H9 (cell line): ENCODE results near the gene CWC15. TPM values are rescaled to one million over a fixed set of nuclear protein-coding genes. Genes with fewer than 3 reads are reported as not detected.

ENCODE experiments used
- DNase-seq: peaks from one replicate; pipeline ENCODE4 v3.0.0-alpha.2; 2017
- H2AFZ ChIP-seq: one replicate; pipeline ENCODE4 v1.6.1; 2013; ENCODE audit warnings: mild to moderate bottlenecking, low read length, control low read depth, moderate library complexity
- H2AK5ac ChIP-seq: 2 replicates; pipeline ENCODE4 v1.6.1; 2013; ENCODE audit warnings: low read length, control low read depth, mixed read lengths; ENCODE audit not compliant: insufficient read length
- H2BK120ac ChIP-seq: one replicate; pipeline ENCODE4 v1.6.1; 2013; ENCODE audit warnings: low read depth, mild to moderate bottlenecking, low read length, control low read depth, inconsistent platforms; ENCODE audit not compliant: poor library complexity, severe bottlenecking
- H2BK12ac ChIP-seq: 2 replicates; pipeline ENCODE4 v1.6.1; 2013; ENCODE audit warnings: low read length, control low read depth, mixed read lengths, low read depth; ENCODE audit not compliant: insufficient read length
- H2BK15ac ChIP-seq: 2 replicates; pipeline ENCODE4 v1.6.1; 2013; ENCODE audit warnings: low read depth, low read length, control low read depth
- H2BK20ac ChIP-seq: one replicate; pipeline ENCODE4 v1.6.1; 2013; ENCODE audit warnings: low read depth, mild to moderate bottlenecking, low read length, control low read depth, inconsistent platforms; ENCODE audit not compliant: poor library complexity, severe bottlenecking
- H2BK5ac ChIP-seq: 2 replicates; pipeline ENCODE4 v1.6.1; 2013; ENCODE audit warnings: low read length, control low read depth, mixed read lengths; ENCODE audit not compliant: insufficient read length
- H3K14ac ChIP-seq: 2 replicates; pipeline ENCODE4 v1.6.1; 2013; ENCODE audit warnings: low read length, control low read depth; ENCODE audit not compliant: insufficient read depth
- H3K18ac ChIP-seq: 2 replicates; pipeline ENCODE4 v1.6.1; 2013; ENCODE audit warnings: low read depth, mild to moderate bottlenecking, mixed read lengths, low read length, control low read depth; ENCODE audit not compliant: insufficient read length
- H3K23ac ChIP-seq: 2 replicates; pipeline ENCODE4 v1.6.1; 2013; ENCODE audit warnings: low read length, control low read depth, mixed read lengths, low read depth; ENCODE audit not compliant: insufficient read length
- H3K23me2 ChIP-seq: 2 replicates; pipeline ENCODE4 v1.6.1; 2013; ENCODE audit warnings: low read depth, mild to moderate bottlenecking, mixed read lengths, low read length, control low read depth; ENCODE audit not compliant: insufficient read length, poor library complexity, severe bottlenecking
- H3K27ac ChIP-seq: 2 replicates; pipeline ENCODE4 v1.5.1; 2013; ENCODE audit warnings: low read length, control low read depth, mixed read lengths, low read depth; ENCODE audit not compliant: insufficient read length
- H3K27me3 ChIP-seq: 2 replicates; pipeline ENCODE4 v1.6.1; 2013; ENCODE audit warnings: low read length, control low read depth, inconsistent platforms; ENCODE audit not compliant: insufficient read depth
- H3K4ac ChIP-seq: 2 replicates; pipeline ENCODE4 v1.6.1; 2013; ENCODE audit warnings: low read depth, mild to moderate bottlenecking, control low read depth, inconsistent platforms, low read length, moderate library complexity
- H3K4me1 ChIP-seq: 2 replicates; pipeline ENCODE4 v1.6.1; 2013; ENCODE audit warnings: low read length, control low read depth, inconsistent platforms; ENCODE audit not compliant: insufficient read depth
- H3K4me2 ChIP-seq: 2 replicates; pipeline ENCODE4 v1.6.1; 2013; ENCODE audit warnings: low read length, control low read depth, mixed read lengths; ENCODE audit not compliant: insufficient read length, insufficient read depth
- H3K56ac ChIP-seq: 2 replicates; pipeline ENCODE4 v1.6.1; 2013; ENCODE audit warnings: low read depth, mild to moderate bottlenecking, mixed read lengths, low read length, control low read depth; ENCODE audit not compliant: insufficient read length
- H3K79me1 ChIP-seq: 2 replicates; pipeline ENCODE4 v1.6.1; 2013; ENCODE audit warnings: low read depth, mild to moderate bottlenecking, moderate library complexity, low read length, control low read depth, inconsistent platforms; ENCODE audit not compliant: insufficient read depth, poor library complexity, severe bottlenecking
- H3K79me2 ChIP-seq: 2 replicates; pipeline ENCODE4 v1.6.1; 2013; ENCODE audit warnings: low read length, control low read depth, inconsistent platforms; ENCODE audit not compliant: insufficient read depth
- H3K9ac ChIP-seq: 2 replicates; pipeline ENCODE4 v1.6.1; 2013; ENCODE audit warnings: low read length, control low read depth, mixed read lengths; ENCODE audit not compliant: insufficient read length; ENCODE audit errors: extremely low read depth
- H3K9me3 ChIP-seq: one replicate; pipeline ENCODE4 v1.6.1; 2013; ENCODE audit warnings: low read depth, low read length, inconsistent platforms; ENCODE audit not compliant: control insufficient read depth
- H3T11ph ChIP-seq: one replicate; pipeline ENCODE4 v1.6.1; 2013; ENCODE audit warnings: mild to moderate bottlenecking, low read length, control low read depth, inconsistent platforms
- H4K20me1 ChIP-seq: one replicate; pipeline ENCODE4 v1.6.1; 2013; ENCODE audit not compliant: control insufficient read depth, insufficient read length, insufficient read depth
- H4K5ac ChIP-seq: 2 replicates; pipeline ENCODE4 v1.6.1; 2013; ENCODE audit warnings: low read depth, mild to moderate bottlenecking, mixed read lengths, low read length, control low read depth; ENCODE audit not compliant: insufficient read length
- H4K8ac ChIP-seq: replicated peaks from 2 replicates; pipeline ENCODE4 v1.6.1; 2013; ENCODE audit warnings: low read length, control low read depth, mixed read lengths, low read depth; ENCODE audit not compliant: insufficient read length
- H4K91ac ChIP-seq: 2 replicates; pipeline ENCODE4 v1.6.1; 2013; ENCODE audit warnings: low read depth, mild to moderate bottlenecking, moderate library complexity, mixed read lengths, low read length, control low read depth; ENCODE audit not compliant: insufficient read length
- H3K27ac Mint-ChIP-seq, 3 experiments: 2 replicates in 2 of 3; 3 replicates in 1 of 3; pipeline ENCODE4 v1.8.0; 2020 to 2021; ENCODE audit warnings: mixed read lengths in 3 of 3, mild to moderate bottlenecking in 1 of 3, moderate library complexity in 1 of 3
- H3K27me3 Mint-ChIP-seq: 2 replicates; pipeline ENCODE4 v1.8.0; 2021; ENCODE audit warnings: low read depth, mild to moderate bottlenecking, moderate library complexity, mixed read lengths
- H3K36me3 Mint-ChIP-seq, 3 experiments: 2 replicates in 2 of 3; 3 replicates in 1 of 3; pipeline ENCODE4 v1.8.0; 2020 to 2021; ENCODE audit warnings: low read depth in 3 of 3, mixed read lengths in 3 of 3; ENCODE audit not compliant: insufficient read depth in 1 of 3
- H3K4me1 Mint-ChIP-seq, 2 experiments: 2 replicates each; pipeline ENCODE4 v1.8.0; 2020; ENCODE audit warnings: mixed read lengths in 2 of 2
- H3K4me3 Mint-ChIP-seq, 2 experiments: 2 replicates in 1 of 2; 3 replicates in 1 of 2; pipeline ENCODE4 v1.8.0; 2020 to 2021; ENCODE audit warnings: mild to moderate bottlenecking in 2 of 2, mixed read lengths in 2 of 2, moderate library complexity in 1 of 2
- H3K9me3 Mint-ChIP-seq, 2 experiments: 2 replicates in 1 of 2; 3 replicates in 1 of 2; pipeline ENCODE4 v1.8.0; 2020; ENCODE audit warnings: mild to moderate bottlenecking in 2 of 2, mixed read lengths in 2 of 2, moderate library complexity in 1 of 2
- CTCF ChIP-seq: fragments of 200-600 bp; sonication (generic); conservative IDR thresholded peaks from 3 replicates; pipeline ENCODE4 v1.8.0; 2021; ENCODE audit warnings: antibody characterized with exemption, mild to moderate bottlenecking
- WGBS: extraction: QIAGEN DNeasy Blood & Tissue Kit; methylation state at CpG from one replicate; pipeline ENCODE4 v1.1.7; 2013; ENCODE audit warnings: missing lambda C conversion rate, low lambda C conversion rate, mixed read lengths; ENCODE audit not compliant: insufficient read length; ENCODE audit errors: extremely low coverage; 5-methylcytosine and 5-hydroxymethylcytosine counted together
- total RNA-seq: library from RNA; stranded (reverse); gene quantifications from 2 replicates; pipeline ENCODE4 v1.2.1, GENCODE V29; 2021

Gene CWC15
- total RNA-seq, 1 experiment from 2014 or later = 76.9 TPM

- H3K23me2 ChIP-seq = no peaks in the 10 kb centered on the region
- H2BK15ac ChIP-seq = no peak overlapping the region
- H2BK120ac ChIP-seq = no peak overlapping the region
- H3K4me1 ChIP-seq = peaks cover 3% of the 10 kb centered on the region; the same call in 1 of the 2 replicates
- no peak overlapping the region for H2BK12ac ChIP-seq
- TF ChIP-seq CTCF = no peak
- no peaks in the 10 kb centered on the region for H3K79me1 ChIP-seq
- no peaks in the 10 kb centered on the region; a peak in 1 of 7 replicates for H3K36me3 Mint-ChIP-seq
- no peak overlapping the region for H2AK5ac ChIP-seq
- no peak overlapping the region for H3K18ac ChIP-seq
- H3K27ac Mint-ChIP-seq = no peak overlapping the region; a peak in 1 of 7 replicates
- H3K4me3 Mint-ChIP-seq = no peak overlapping the region
- no peak overlapping the region for H3T11ph ChIP-seq
- H3K27me3 Mint-ChIP-seq = peaks cover 4% of the 10 kb centered on the region
- H3K23ac ChIP-seq = no peak overlapping the region
- H3K79me2 ChIP-seq = no peaks in the 10 kb centered on the region
- H3K27me3 ChIP-seq = no peaks in the 10 kb centered on the region
- no CpG with 5 or more reads among the region's 4 CpGs for WGBS
- no peak overlapping the region for H2BK5ac ChIP-seq
- H3K9me3 Mint-ChIP-seq = no peaks in the 10 kb centered on the region; a peak in 1 of 5 replicates
- H3K27ac ChIP-seq = no peak overlapping the region
- H4K8ac ChIP-seq = no peak overlapping the region
- no peak overlapping the region for H3K4ac ChIP-seq
- no peak overlapping the region for H2BK20ac ChIP-seq
- H4K20me1 ChIP-seq = no peaks in the 10 kb centered on the region
- H3K9ac ChIP-seq = no peak overlapping the region
- H3K4me1 Mint-ChIP-seq = peaks cover 17 to 23% of the 10 kb centered on the region in 2 experiments
- no peak overlapping the region for H3K56ac ChIP-seq
- no peak overlapping the region for H2AFZ ChIP-seq
- H3K14ac ChIP-seq = no peak overlapping the region; the same call in 1 of the 2 replicates
- H4K91ac ChIP-seq = no peak overlapping the region
- no peak for DNase-seq
- no peak overlapping the region for H4K5ac ChIP-seq
- H3K4me2 ChIP-seq = no peak overlapping the region
- no peaks in the 10 kb centered on the region for H3K9me3 ChIP-seq
These were observed 32.2 kb downstream of the CWC15 start for GRCh38 chr11:94941131-94941530.
